AG09309 (cell line): Measurements from ENCODE around the gene THSD4.

Source experiments
- DNase-seq: peaks from one replicate; pipeline ENCODE4 v3.0.0-alpha.2; 2010; ENCODE audit warnings: low read depth
- H3K4me3 ChIP-seq: 2 replicates; pipeline ENCODE4 v1.5.1; 2011; ENCODE audit warnings: mild to moderate bottlenecking, low read depth, low read length, moderate library complexity; ENCODE audit not compliant: control insufficient read depth
- CTCF ChIP-seq: IDR thresholded peaks from 2 replicates; pipeline ENCODE4 v1.5.1; 2011; ENCODE audit warnings: mild to moderate bottlenecking, low read depth, low read length, inconsistent platforms; ENCODE audit not compliant: insufficient read depth, control insufficient read depth; ENCODE audit errors: missing control alignments

Gene THSD4

GRCh38 chr15:71114887-71115566 is at the start of gene THSD4:
Gene THSD4 (plus strand): TSS chr15:71115471.
- peak; percentile 97 for TF ChIP-seq CTCF
- DNase-seq = no peak
- H3K4me3 ChIP-seq = peak within 1 kb of the TSS; percentile 67

- H3K4me3 ChIP-seq = no peak overlapping the region
- DNase-seq = peak; percentile 82
- no peak for TF ChIP-seq CTCF
Observed at GRCh38 chr15:71066983-71067382, 48.3 kb upstream of the THSD4 start.

- no peak for DNase-seq
- TF ChIP-seq CTCF = no peak
- no peak overlapping the region for H3K4me3 ChIP-seq
Observed at GRCh38 chr15:71069693-71070092, 45.6 kb upstream of the THSD4 start.

- no peak for TF ChIP-seq CTCF
- H3K4me3 ChIP-seq = no peak overlapping the region
- DNase-seq = no peak
Observed at GRCh38 chr15:71071529-71071928, 43.7 kb upstream of the THSD4 start.

- TF ChIP-seq CTCF = no peak
- DNase-seq = no peak
- H3K4me3 ChIP-seq = no peak overlapping the region
Observed at GRCh38 chr15:71072423-71072822, 42.8 kb upstream of the THSD4 start.

- no peak for DNase-seq
- TF ChIP-seq CTCF = no peak
- H3K4me3 ChIP-seq = no peak overlapping the region
Observed at GRCh38 chr15:71078506-71079207, 36.6 kb upstream of the THSD4 start.
